Measurements from ENCODE around the gene WWC1. TPM values are rescaled to one million over a fixed set of nuclear protein-coding genes. Genes with fewer than 3 reads are reported as not detected.

Gene WWC1
- total RNA-seq, 1 donor from 2014 or later: 13.7 TPM

GRCh38 chr5:168317521-168318147 lies 26.2 kb downstream of the WWC1 start:
- Mint-ChIP-seq H3K27ac (ENCODE audit: unreplicated experiment) (peak overlapping the region; percentile 86), H3K4me1 (peaks cover 48% of the 10 kb centered on the region), H3K4me3 (no peak overlapping the region), H3K27me3 (ENCODE audit: low read depth) (no peaks in the 10 kb centered on the region), H3K36me3 (ENCODE audit: low read depth) (no peaks in the 10 kb centered on the region), H3K9me3 (no peaks in the 10 kb centered on the region)
- no peak for DNase-seq (ENCODE audit: low read depth, low spot score)
- TF ChIP-seq CTCF (conservative IDR thresholded peaks at IDR 0.05): no peak

GRCh38 chr5:168318240-168318639 lies 26.8 kb downstream of the WWC1 start:
- Mint-ChIP-seq H3K9me3 (no peaks in the 10 kb centered on the region), H3K4me3 (no peak overlapping the region), H3K36me3 (ENCODE audit: low read depth) (no peaks in the 10 kb centered on the region), H3K27ac (ENCODE audit: unreplicated experiment) (no peak overlapping the region), H3K27me3 (ENCODE audit: low read depth) (no peaks in the 10 kb centered on the region), H3K4me1 (peaks cover 48% of the 10 kb centered on the region)
- DNase-seq (ENCODE audit: low read depth, low spot score): no peak
- no peak for TF ChIP-seq CTCF (conservative IDR thresholded peaks at IDR 0.05)

GRCh38 chr5:168319774-168320173 lies 28.3 kb downstream of the WWC1 start:
- no peak overlapping the region for H3K27ac Mint-ChIP-seq (ENCODE audit: unreplicated experiment)
- no peak for DNase-seq (ENCODE audit: low read depth, low spot score)
- no peaks in the 10 kb centered on the region for H3K27me3 Mint-ChIP-seq (ENCODE audit: low read depth)
- H3K36me3 Mint-ChIP-seq (ENCODE audit: low read depth): no peaks in the 10 kb centered on the region
- H3K9me3 Mint-ChIP-seq: no peaks in the 10 kb centered on the region
- no peak for TF ChIP-seq CTCF (conservative IDR thresholded peaks at IDR 0.05)
- H3K4me3 Mint-ChIP-seq: no peak overlapping the region
- H3K4me1 Mint-ChIP-seq: peaks cover 41% of the 10 kb centered on the region

- no peak for DNase-seq (ENCODE audit: low read depth, low spot score)
- Mint-ChIP-seq H3K4me1 (peaks cover 31% of the 10 kb centered on the region), H3K4me3 (no peak overlapping the region), H3K36me3 (ENCODE audit: low read depth) (no peaks in the 10 kb centered on the region), H3K27ac (ENCODE audit: unreplicated experiment) (no peak overlapping the region), H3K27me3 (ENCODE audit: low read depth) (no peaks in the 10 kb centered on the region), H3K9me3 (no peaks in the 10 kb centered on the region)
- no peak for TF ChIP-seq CTCF (conservative IDR thresholded peaks at IDR 0.05)
Observed at GRCh38 chr5:168320805-168321204, 29.4 kb downstream of the WWC1 start.

GRCh38 chr5:168324859-168325630 lies 33.6 kb downstream of the WWC1 start:
- Mint-ChIP-seq H3K9me3 (no peaks in the 10 kb centered on the region), H3K27ac (ENCODE audit: unreplicated experiment) (no peak overlapping the region), H3K27me3 (ENCODE audit: low read depth) (no peaks in the 10 kb centered on the region), H3K4me1 (peaks cover 3% of the 10 kb centered on the region), H3K4me3 (no peak overlapping the region), H3K36me3 (ENCODE audit: low read depth) (no peaks in the 10 kb centered on the region)
- no peak for TF ChIP-seq CTCF (conservative IDR thresholded peaks at IDR 0.05)
- no peak for DNase-seq (ENCODE audit: low read depth, low spot score)

All from neural crest cell (in vitro differentiated cells).